Daoy (cell line): ENCODE data around the gene WFDC13. TPM values are rescaled to one million over a fixed set of nuclear protein-coding genes. Genes with fewer than 3 reads are reported as not detected.
A peak's percentile ranks its signal among the peaks of the same experiment; 100 is the strongest.
"Not testable (repeated sequence)": the region's sequence is repeated elsewhere in the genome, so short reads cannot be mapped to it uniquely, and the experiment has no call there.

Experiments
- DNase-seq: peaks from one replicate; pipeline ENCODE4 v3.0.0-alpha.2; 2015; ENCODE audit warnings: low read depth
- total RNA-seq: library from RNA; depleted of rRNA; stranded (reverse); fragments of >200 nt; shearing (Covaris generic); gene quantifications from 2 replicates; pipeline ENCODE4 v1.2.3, GENCODE V29; 2014; rRNA removed

Gene WFDC13
- not detected in 2 replicates for total RNA-seq

GRCh38 chr20:45701873-45702272 lies at the start of gene WFDC13:
Gene WFDC13 (plus strand): TSS chr20:45702038. CDS start chr20:45702124, 86 bp downstream.
- DNase-seq, result no peak

GRCh38 chr20:45657038-45657437 lies 44.8 kb upstream of the WFDC13 start:
- not testable (repeated sequence) for DNase-seq

- no peak for DNase-seq
These were observed 31.7 kb upstream of the WFDC13 start, which contains the start of gene WFDC11 for GRCh38 chr20:45670139-45670538. Gene WFDC11 (minus strand): TSS chr20:45670239. CDS start chr20:45650600, 19,639 bp downstream.

- DNase-seq, result no peak
These were observed 29.1 kb upstream of the WFDC13 start for GRCh38 chr20:45672765-45673164.

- DNase-seq, result no peak
These were observed 22.2 kb upstream of the WFDC13 start for GRCh38 chr20:45679650-45680049.

- no peak for DNase-seq
These were observed 15.9 kb upstream of the WFDC13 start for GRCh38 chr20:45685896-45686295.

GRCh38 chr20:45693346-45693745 lies 8.5 kb upstream of the WFDC13 start:
- DNase-seq, result not testable (repeated sequence)

- DNase-seq, result no peak
These were observed 6.3 kb upstream of the WFDC13 start for GRCh38 chr20:45695496-45695895.

- DNase-seq, result no peak
These were observed 734 bp upstream of the WFDC13 start for GRCh38 chr20:45701104-45701503.

- no peak for DNase-seq
These were observed 3.3 kb downstream of the WFDC13 start, which contains the start of gene WFDC10B for GRCh38 chr20:45704969-45705637. Gene WFDC10B (minus strand): TSS chr20:45705019. CDS start chr20:45685992, 19,027 bp downstream.

GRCh38 chr20:45716141-45716688 lies 14.4 kb downstream of the WFDC13 start:
- DNase-seq, result not testable (repeated sequence)

- DNase-seq, result no peak
These were observed 20.2 kb downstream of the WFDC13 start, which contains the start of gene SPINT4 for GRCh38 chr20:45722047-45722446. Gene SPINT4 (plus strand): TSS chr20:45722347. CDS start chr20:45722368, 21 bp downstream.

- no peak for DNase-seq
These were observed 23.3 kb downstream of the WFDC13 start for GRCh38 chr20:45725134-45725533.

GRCh38 chr20:45727044-45727443 lies 25.2 kb downstream of the WFDC13 start:
- DNase-seq, result no peak

GRCh38 chr20:45732199-45732598 lies 30.4 kb downstream of the WFDC13 start:
- DNase-seq, result no peak

GRCh38 chr20:45735552-45735951 lies 33.7 kb downstream of the WFDC13 start:
- no peak for DNase-seq

GRCh38 chr20:45735988-45736387 lies 34.1 kb downstream of the WFDC13 start:
- no peak for DNase-seq

- DNase-seq, result no peak
These were observed 40.8 kb downstream of the WFDC13 start for GRCh38 chr20:45742596-45742995.

GRCh38 chr20:45745015-45745414 lies 43.2 kb downstream of the WFDC13 start:
- no peak for DNase-seq

GRCh38 chr20:45751721-45752120 lies 49.9 kb downstream of the WFDC13 start:
- DNase-seq, result no peak

GRCh38 chr20:45752746-45753145 lies 50.9 kb downstream of the WFDC13 start:
- DNase-seq, result peak; percentile 13

GRCh38 chr20:45758096-45758495 lies 56.3 kb downstream of the WFDC13 start:
- no peak for DNase-seq
